Small intestine (tissue), 7 donors: ENCODE data around the gene CMYA5. TPM values are rescaled to one million over a fixed set of nuclear protein-coding genes. Genes with fewer than 3 reads are reported as not detected.
"Not testable (repeated sequence)": the region's sequence is repeated elsewhere in the genome, so short reads cannot be mapped to it uniquely, and the experiment has no call there.

Experiments used
- DNase-seq, 2 donors: peaks; one replicate each; pipeline versions ENCODE4 v3.0.0 to v3.0.0-alpha.2; 2013
- FAIRE-seq: peaks from 2 replicates; lab custom pipeline; 2012; peaks lifted over from hg19 to GRCh38; lab: Jason Lieb, UNC
- H3K27ac ChIP-seq, 3 donors: one replicate each; pipeline ENCODE4 v1.5.1; 2013; ENCODE audit warnings: low read length in 2 of 3, mild to moderate bottlenecking in 2 of 3, control low read depth in 1 of 3, inconsistent platforms in 1 of 3, low read depth in 1 of 3, moderate library complexity in 1 of 3
- H3K27me3 ChIP-seq, 3 donors: one replicate each; pipeline ENCODE4 v1.6.1; 2013; ENCODE audit warnings: low read length in 3 of 3, inconsistent platforms in 1 of 3; ENCODE audit not compliant: control insufficient read depth in 3 of 3, insufficient read depth in 3 of 3
- H3K36me3 ChIP-seq, 3 donors: one replicate each; pipeline ENCODE4 v1.6.1; 2013; ENCODE audit warnings: low read length in 3 of 3, inconsistent platforms in 1 of 3, low read depth in 1 of 3, mild to moderate bottlenecking in 1 of 3, moderate library complexity in 1 of 3; ENCODE audit not compliant: control insufficient read depth in 3 of 3, insufficient read depth in 2 of 3
- H3K4me1 ChIP-seq, 3 donors: one replicate each; pipeline ENCODE4 v1.6.1; 2013; ENCODE audit warnings: low read length in 2 of 3, inconsistent platforms in 1 of 3, low read depth in 1 of 3, mild to moderate bottlenecking in 1 of 3, moderate library complexity in 1 of 3; ENCODE audit not compliant: control insufficient read depth in 3 of 3, insufficient read depth in 2 of 3
- H3K4me3 ChIP-seq, 3 donors: one replicate each; pipeline ENCODE4 v1.5.1; 2013; ENCODE audit warnings: low read length in 3 of 3, control low read depth in 1 of 3, inconsistent platforms in 1 of 3, low read depth in 1 of 3, mild to moderate bottlenecking in 1 of 3, moderate library complexity in 1 of 3
- H3K9me3 ChIP-seq, 2 donors: one replicate each; pipeline ENCODE4 v1.6.1; 2013; ENCODE audit warnings: low read depth in 1 of 2, low read length in 1 of 2; ENCODE audit not compliant: control insufficient read depth in 2 of 2, insufficient read depth in 1 of 2
- WGBS, 3 donors: extraction: QIAGEN DNeasy Blood & Tissue Kit; methylation state at CpG; one replicate each; pipeline ENCODE4 v1.1.7; 2013; 5-methylcytosine and 5-hydroxymethylcytosine counted together
- polyA plus RNA-seq, 4 donors: library from polyadenylated mRNA; stranded (reverse) in 3 of 4; unstranded in 1 of 4; fragments of 200-250 nt in 3 of 4; fragments of 120-200 nt in 1 of 4; gene quantifications; one replicate each; pipeline versions ENCODE4 v1.2.1 to v1.2.3, GENCODE V29; 2013
- donor health status: healthy with polysubstance abuse.
- donor health status: control.
- donor health status: control.
- donor health status: Bipolar disorder and iron deficiency.
- donor health status: healthy.

CMYA5 gene
- polyA plus RNA-seq, 4 donors: 0.61 to 5.7 (median 1.6) TPM

DNA sequence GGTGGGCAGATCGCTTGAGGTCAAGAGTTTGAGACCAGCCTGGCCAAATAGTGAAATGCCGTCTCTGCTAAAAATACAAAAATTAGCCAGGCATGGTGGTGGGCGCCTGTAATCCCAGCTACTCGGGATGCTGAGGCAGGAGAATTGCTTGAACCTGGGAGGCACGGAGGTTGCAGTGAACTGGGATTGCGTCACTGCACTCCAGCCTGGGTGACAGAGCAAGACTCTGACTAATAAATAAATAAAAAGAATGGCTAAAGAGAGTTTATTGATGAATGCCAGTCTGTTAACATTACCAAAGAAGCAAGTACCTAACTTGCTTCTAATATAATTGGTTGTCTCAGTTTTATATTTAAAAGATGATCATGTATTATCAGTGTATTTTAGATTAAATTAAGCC is 13.3 kb upstream of the CMYA5 start:
- not testable (repeated sequence) for DNase-seq, H3K4me3 ChIP-seq, H3K9me3 ChIP-seq, H3K27me3 ChIP-seq, FAIRE-seq, H3K27ac ChIP-seq, H3K4me1 ChIP-seq
- WGBS, 3 donors: 91 to 96% (median 95%) methylated on average over 6 of the region's 6 CpGs
- peaks cover 2 to 15% (median 8%) of the 10 kb centered on the region in 3 donors for H3K36me3 ChIP-seq

- H3K4me1 ChIP-seq, H3K27ac ChIP-seq, FAIRE-seq, H3K9me3 ChIP-seq, H3K4me3 ChIP-seq, DNase-seq, H3K27me3 ChIP-seq: not testable (repeated sequence)
- peaks cover 0 to 18% (median 5%) of the 10 kb centered on the region in 3 donors for H3K36me3 ChIP-seq
- 65 to 85% (median 68%) methylated on average over 3 of the region's 3 CpGs for WGBS, 3 donors
Observed at GRCh38 chr5:79682102-79682501, 7.5 kb upstream of the CMYA5 start.

GRCh38 chr5:79684782-79685181 is 4.9 kb upstream of the CMYA5 start:
- FAIRE-seq: no peak
- WGBS, 3 donors: 97 to 99% (median 98%) methylated on average over 4 of the region's 4 CpGs
- Histone ChIP-seq H3K4me1 (no peaks in the 10 kb centered on the region), H3K27me3 (no peaks in the 10 kb centered on the region), H3K9me3 (no peaks in the 10 kb centered on the region), H3K36me3 (peaks cover 0 to 16% (median 4%) of the 10 kb centered on the region in 3 donors), H3K27ac (no peak overlapping the region), H3K4me3 (no peak overlapping the region)
- DNase-seq: no peak

DNA sequence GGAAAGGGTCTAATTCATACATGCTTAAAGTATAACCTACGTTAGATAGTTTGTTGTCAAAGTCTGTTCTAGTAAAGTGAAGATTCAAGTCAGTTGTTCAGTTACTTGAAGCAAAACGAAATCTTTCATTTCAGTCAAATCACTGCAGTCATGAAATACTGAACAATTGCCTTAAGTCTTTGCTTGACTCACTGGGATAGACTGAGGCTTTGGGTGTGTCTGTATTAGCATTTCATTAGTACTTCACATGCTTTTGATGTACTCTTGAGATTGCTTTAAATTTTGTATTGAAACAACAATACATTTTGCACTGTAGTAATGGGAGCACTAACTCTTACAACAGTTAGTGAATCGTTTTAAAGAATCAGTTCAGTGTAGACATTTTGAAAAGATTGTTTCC is 4.0 kb upstream of the CMYA5 start:
- FAIRE-seq: no peak
- 69 to 73% (median 70%) methylated on average over 3 of the region's 3 CpGs for WGBS, 3 donors
- H3K4me1 ChIP-seq: no peaks in the 10 kb centered on the region

GRCh38 chr5:79686799-79687198 is 2.8 kb upstream of the CMYA5 start:
- no peak for DNase-seq
- H3K4me1 ChIP-seq: no peaks in the 10 kb centered on the region
- no peaks in the 10 kb centered on the region for H3K27me3 ChIP-seq
- no peak overlapping the region for H3K4me3 ChIP-seq
- FAIRE-seq: no peak
- H3K27ac ChIP-seq: no peak overlapping the region
- WGBS, 3 donors: 85 to 91% (median 90%) methylated on average over 1 of the region's 1 CpG
- H3K9me3 ChIP-seq: no peaks in the 10 kb centered on the region
- peaks cover 0 to 16% (median 1%) of the 10 kb centered on the region in 3 donors for H3K36me3 ChIP-seq

More for the DNA sequence above, 4.0 kb upstream of the CMYA5 start:
- no peak overlapping the region for H3K27ac ChIP-seq
- H3K9me3 ChIP-seq: no peaks in the 10 kb centered on the region
- no peak for DNase-seq
- no peak overlapping the region for H3K4me3 ChIP-seq
- peaks cover 0 to 16% (median 1%) of the 10 kb centered on the region in 3 donors for H3K36me3 ChIP-seq
- no peaks in the 10 kb centered on the region for H3K27me3 ChIP-seq

GRCh38 chr5:79687889-79688288 is 1.7 kb upstream of the CMYA5 start:
- DNase-seq (no peak), FAIRE-seq (no peak)
- Histone ChIP-seq H3K36me3 (peaks cover 0 to 12% (median 1%) of the 10 kb centered on the region in 3 donors), H3K4me1 (no peaks in the 10 kb centered on the region), H3K4me3 (no peak overlapping the region), H3K27me3 (no peaks in the 10 kb centered on the region), H3K27ac (no peak overlapping the region), H3K9me3 (no peaks in the 10 kb centered on the region)
- WGBS, 3 donors: 69 to 81% (median 74%) methylated on average over 1 of the region's 1 CpG

DNA sequence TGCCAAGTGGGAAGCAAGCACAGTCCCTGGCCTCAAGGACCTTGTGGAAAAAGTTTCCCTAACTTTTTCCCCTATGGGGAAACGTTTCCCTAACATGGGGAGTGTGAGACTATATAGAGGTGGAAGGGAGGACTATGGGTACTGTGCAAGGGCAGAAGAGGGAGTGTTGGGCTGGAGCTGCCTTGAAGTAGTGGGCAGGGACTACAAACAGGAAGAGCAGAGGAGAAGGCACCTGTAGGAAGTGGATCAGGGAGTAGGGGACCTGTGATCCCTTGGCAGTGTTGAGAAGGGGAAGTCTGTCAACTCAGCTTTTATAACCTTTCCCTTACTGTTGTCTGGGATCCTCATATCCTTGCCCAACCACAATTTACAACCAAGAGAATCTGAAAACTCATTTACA is 1.4 kb downstream of the CMYA5 start:
- Histone ChIP-seq H3K36me3 (no peaks in the 10 kb centered on the region), H3K27ac (no peak overlapping the region), H3K4me1 (no peaks in the 10 kb centered on the region), H3K4me3 (no peak overlapping the region), H3K27me3 (no peaks in the 10 kb centered on the region), H3K9me3 (no peaks in the 10 kb centered on the region)
- DNase-seq (no peak), FAIRE-seq (no peak)
- 56 to 67% (median 63%) methylated on average over 1 of the region's 1 CpG for WGBS, 3 donors

DNA sequence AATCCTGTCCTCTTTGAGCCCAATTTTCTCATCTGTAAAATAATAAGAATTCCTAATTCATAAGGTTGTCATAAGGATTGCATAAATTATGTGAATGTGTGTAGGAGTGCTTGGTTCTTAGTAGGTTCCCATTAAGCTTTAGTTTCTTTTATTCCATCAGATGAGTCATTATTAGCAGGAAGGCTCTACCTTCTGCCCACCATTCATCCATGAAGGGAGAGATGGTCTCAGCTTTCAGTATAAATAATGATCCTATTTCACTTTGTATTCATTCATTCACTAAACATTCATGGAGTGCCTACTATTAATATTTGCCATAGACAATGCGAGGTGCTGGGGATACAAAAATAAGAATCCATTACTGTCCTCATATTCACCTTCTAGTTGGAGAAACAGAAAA is 3.0 kb downstream of the CMYA5 start:
- no peaks in the 10 kb centered on the region for H3K36me3 ChIP-seq
- FAIRE-seq (no peak), DNase-seq (no peak)
- H3K4me1 ChIP-seq: no peaks in the 10 kb centered on the region
- 95 to 100% (median 97%) methylated on average over 1 of the region's 1 CpG for WGBS, 3 donors
- H3K9me3 ChIP-seq: no peaks in the 10 kb centered on the region
- no peak overlapping the region for H3K27ac ChIP-seq
- H3K4me3 ChIP-seq: no peak overlapping the region
- no peaks in the 10 kb centered on the region for H3K27me3 ChIP-seq

- FAIRE-seq (no peak), DNase-seq (no peak)
- no peaks in the 10 kb centered on the region for H3K4me1 ChIP-seq
- peaks cover 0 to 2% (median 0%) of the 10 kb centered on the region in 3 donors for H3K36me3 ChIP-seq
- H3K4me3 ChIP-seq: no peak overlapping the region
- H3K9me3 ChIP-seq: no peaks in the 10 kb centered on the region
- 89 to 94% (median 89%) methylated on average over 1 of the region's 1 CpG for WGBS, 3 donors
- no peak overlapping the region for H3K27ac ChIP-seq
- H3K27me3 ChIP-seq: no peaks in the 10 kb centered on the region
Observed at GRCh38 chr5:79694183-79694582, 4.5 kb downstream of the CMYA5 start.
